SH-SY5Y (cell line): ENCODE data around the gene PHTF2.

Source experiments
- GATA2 ChIP-seq: IDR thresholded peaks from 2 replicates; pipeline ENCODE4 v1.6.1; 2011; ENCODE audit warnings: mild to moderate bottlenecking, low read depth, low read length
- GATA3 ChIP-seq: IDR thresholded peaks from 2 replicates; pipeline ENCODE4 v1.6.1; 2011; ENCODE audit warnings: low read depth, mild to moderate bottlenecking, low read length, moderate library complexity

DNA sequence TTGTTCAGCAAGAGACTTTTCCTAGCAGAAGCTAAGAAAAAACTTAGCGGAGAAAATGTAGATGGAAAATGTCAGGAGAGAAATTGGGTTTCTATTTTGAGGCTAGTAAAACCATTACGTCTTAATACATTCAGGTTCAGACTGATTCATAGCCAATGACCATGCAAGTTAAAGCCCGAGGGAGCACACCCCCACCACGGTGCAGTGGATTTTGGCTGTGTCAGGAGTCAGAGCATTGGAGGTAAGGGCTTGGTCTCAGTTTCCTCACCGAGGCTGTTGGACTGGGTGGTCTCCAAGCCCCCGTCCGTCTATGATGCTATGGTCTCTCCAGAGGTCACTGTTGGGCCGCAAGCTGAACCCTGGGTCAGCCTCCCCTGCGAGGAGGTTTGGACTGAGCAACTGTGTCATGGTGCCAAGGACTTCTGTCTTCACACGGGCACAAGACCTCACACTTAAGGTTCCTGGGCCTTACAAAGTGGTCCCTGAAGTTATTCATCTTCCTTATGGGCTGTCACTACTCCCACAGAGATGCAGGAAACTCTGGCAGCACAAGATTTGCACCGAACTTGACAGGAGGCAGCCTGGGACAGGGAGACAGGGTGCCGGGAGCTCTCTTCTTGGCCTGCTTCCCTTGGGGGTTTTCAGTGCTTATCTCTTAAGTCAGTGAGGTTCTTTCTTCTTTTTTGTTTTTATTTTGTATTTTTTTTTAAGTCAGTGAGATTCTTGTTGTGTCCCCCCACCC, 186.8 kb downstream of the PHTF2 start:
- TF ChIP-seq GATA2, result no peak
- TF ChIP-seq GATA3, result no peak
